ENCODE results near the gene AP3S2.
"Not testable (repeated sequence)": the region's sequence is repeated elsewhere in the genome, so short reads cannot be mapped to it uniquely, and the experiment has no call there.

Gene AP3S2

DNA sequence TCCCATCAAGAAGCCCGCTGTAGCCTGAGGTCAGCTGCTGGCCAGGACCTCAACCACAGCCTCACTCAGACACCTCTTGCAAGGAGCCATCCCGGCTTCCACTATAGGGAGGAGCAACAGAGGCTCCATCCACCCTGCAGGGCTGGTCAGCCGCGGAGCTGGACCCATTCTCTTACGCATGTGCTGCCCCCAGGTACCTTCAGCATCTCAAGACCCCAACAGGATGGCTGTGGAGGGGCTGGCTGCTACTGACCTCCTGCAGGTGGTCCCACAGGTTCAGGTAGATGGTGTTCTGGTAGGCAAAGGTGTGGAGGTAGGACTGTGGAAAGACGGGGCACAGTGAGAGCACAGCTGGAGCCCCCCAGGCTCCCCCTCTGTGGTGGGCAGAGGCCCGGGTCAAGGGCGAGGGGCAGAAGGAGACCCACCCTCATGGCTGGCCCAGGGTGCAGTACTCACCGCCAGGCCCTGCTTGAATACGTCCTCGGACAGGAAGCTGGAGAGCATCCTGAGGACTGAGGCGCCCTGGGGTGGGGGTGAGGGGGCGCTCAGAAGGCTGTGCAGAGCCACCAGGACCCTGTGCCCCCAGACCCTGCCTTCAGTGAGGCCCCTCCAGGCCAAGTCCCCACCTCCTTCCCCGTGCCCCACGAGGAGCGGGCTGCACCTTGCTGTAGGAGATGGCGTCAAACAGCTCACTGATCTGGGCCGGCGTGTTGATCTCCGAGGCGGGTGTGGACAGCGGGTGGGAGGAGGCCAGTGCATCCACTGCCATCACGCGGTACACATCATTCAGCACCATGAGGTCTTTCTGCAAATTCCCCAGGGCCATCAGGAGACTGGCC, 90.6 kb downstream of the AP3S2 start:
- H3K4me1 Mint-ChIP-seq (ENCODE audit: low read depth), result peaks cover 2% of the 10 kb centered on the region
- H3K4me3 Mint-ChIP-seq, result no peak overlapping the region
- no peak overlapping the region for H3K27ac Mint-ChIP-seq
- H3K36me3 Mint-ChIP-seq (ENCODE audit: low read depth), result no peaks in the 10 kb centered on the region
- H3K27me3 Mint-ChIP-seq (ENCODE audit: low read depth), result no peaks in the 10 kb centered on the region
- no peaks in the 10 kb centered on the region for H3K9me3 Mint-ChIP-seq

DNA sequence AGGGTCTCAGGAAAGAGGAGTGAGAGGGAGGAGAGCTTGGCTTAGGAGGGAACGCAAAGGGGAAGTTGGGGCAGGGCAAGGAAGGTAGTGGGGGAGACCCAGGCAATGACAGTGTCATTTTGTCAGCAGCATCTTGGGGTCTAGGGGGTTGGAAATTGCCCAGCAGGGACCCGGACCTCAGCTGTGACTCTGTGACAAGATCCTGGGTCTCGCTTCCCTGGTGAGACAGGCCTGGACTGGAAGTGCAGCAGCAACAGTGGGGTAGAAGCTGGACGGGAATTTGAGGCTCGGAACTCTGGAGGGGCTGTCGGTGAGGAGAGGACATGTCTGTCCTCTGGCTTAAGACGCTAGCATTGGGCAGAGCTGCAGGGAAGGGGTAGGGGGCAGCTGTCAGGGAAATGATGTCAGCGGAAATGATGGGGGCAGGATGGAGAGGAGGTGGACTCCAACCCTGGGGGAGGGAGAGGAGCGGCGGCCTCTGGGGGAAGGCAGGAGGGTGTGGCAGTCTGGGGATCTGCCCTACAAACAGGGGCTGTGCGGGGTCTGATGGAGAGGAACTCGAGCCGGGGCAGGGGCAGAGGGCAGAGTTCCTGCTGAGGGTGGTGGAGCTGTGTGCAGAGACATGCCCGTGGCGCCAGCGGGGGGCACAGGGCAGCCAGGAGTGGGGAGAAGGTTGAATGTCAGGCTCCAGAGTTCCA, 91.4 kb downstream of the AP3S2 start:
- peak overlapping the region; percentile 34 for H3K27ac Mint-ChIP-seq
- no peaks in the 10 kb centered on the region for H3K36me3 Mint-ChIP-seq (ENCODE audit: low read depth)

DNA sequence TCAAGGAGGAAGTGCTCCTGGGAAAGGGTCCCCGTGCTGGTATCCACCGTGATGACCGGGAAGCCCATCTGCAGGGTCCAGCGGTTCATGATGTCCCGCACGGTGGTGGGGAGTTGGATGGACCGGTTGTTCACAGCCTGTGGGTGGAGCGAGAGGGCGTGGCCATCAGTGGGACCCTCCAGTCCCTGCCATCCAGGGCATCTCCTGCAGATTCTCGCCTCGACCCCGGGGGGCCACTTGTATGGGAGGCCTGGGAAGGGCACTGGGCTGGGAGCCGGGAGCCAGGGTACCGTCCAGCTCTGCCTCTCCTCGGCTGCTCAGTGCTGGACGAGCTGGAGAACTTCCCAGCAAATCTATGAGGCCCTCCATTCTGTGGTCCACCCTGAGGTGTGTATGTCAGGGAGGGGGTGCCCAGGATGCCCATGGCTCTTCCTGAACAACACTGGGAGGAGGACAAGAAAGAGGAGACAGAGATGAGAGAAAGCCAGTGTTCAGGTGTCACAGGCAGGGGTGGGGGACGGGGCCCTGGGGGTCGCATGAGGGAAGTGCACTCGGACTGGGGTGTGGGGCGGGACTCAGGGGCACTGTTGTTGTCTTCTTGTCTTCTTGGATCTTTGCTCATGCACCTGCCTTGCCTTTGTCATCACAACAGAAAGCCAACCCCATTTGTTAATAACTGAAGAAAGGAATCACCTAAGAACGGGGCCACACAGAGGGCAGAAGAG, 92.2 kb downstream of the AP3S2 start:
- Mint-ChIP-seq H3K27me3 (ENCODE audit: low read depth) (no peaks in the 10 kb centered on the region), H3K4me3 (no peak overlapping the region), H3K9me3 (no peaks in the 10 kb centered on the region), H3K4me1 (ENCODE audit: low read depth) (peaks cover 2% of the 10 kb centered on the region), H3K36me3 (ENCODE audit: low read depth) (no peaks in the 10 kb centered on the region), H3K27ac (peak overlapping the region; percentile 34)

More for the DNA sequence above, 91.4 kb downstream of the AP3S2 start:
- H3K27me3 Mint-ChIP-seq (ENCODE audit: low read depth), result no peaks in the 10 kb centered on the region
- H3K4me1 Mint-ChIP-seq (ENCODE audit: low read depth), result peaks cover 2% of the 10 kb centered on the region
- H3K9me3 Mint-ChIP-seq, result no peaks in the 10 kb centered on the region
- H3K4me3 Mint-ChIP-seq, result no peak overlapping the region

DNA sequence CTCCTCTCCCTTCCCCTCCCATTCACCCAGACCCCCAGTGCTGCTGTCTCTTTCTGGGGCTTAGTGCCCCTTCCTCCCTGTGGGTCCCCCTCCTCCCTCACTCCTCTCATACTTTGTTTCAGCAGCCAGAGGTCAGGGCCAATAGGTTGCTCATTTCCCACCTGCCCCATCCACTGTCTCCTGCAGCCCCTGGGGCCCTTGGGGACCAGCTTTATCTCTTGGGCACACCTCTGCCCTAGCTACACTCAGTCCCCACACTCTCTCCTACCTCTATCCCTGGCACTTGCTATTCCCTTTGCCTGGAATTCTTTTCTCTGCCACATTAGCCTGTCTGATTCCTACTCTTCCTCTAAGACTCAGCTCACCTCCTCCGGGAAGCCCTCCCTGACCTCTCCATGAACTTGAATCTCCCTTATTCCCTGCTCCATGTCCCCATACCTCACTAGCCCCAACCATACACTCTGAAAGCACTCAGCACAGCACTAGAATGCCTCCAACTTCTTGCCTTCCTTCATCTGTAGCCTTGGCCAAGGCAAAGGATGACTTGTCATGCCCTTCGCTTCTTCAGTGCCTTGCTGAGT, 93.8 kb downstream of the AP3S2 start:
- no peak overlapping the region for H3K4me3 Mint-ChIP-seq
- H3K4me1 Mint-ChIP-seq (ENCODE audit: low read depth), result peaks cover 2% of the 10 kb centered on the region
- no peaks in the 10 kb centered on the region for H3K9me3 Mint-ChIP-seq
- H3K27ac Mint-ChIP-seq, result no peak overlapping the region
- H3K27me3 Mint-ChIP-seq (ENCODE audit: low read depth), result peaks cover 2% of the 10 kb centered on the region
- no peaks in the 10 kb centered on the region for H3K36me3 Mint-ChIP-seq (ENCODE audit: low read depth)

DNA sequence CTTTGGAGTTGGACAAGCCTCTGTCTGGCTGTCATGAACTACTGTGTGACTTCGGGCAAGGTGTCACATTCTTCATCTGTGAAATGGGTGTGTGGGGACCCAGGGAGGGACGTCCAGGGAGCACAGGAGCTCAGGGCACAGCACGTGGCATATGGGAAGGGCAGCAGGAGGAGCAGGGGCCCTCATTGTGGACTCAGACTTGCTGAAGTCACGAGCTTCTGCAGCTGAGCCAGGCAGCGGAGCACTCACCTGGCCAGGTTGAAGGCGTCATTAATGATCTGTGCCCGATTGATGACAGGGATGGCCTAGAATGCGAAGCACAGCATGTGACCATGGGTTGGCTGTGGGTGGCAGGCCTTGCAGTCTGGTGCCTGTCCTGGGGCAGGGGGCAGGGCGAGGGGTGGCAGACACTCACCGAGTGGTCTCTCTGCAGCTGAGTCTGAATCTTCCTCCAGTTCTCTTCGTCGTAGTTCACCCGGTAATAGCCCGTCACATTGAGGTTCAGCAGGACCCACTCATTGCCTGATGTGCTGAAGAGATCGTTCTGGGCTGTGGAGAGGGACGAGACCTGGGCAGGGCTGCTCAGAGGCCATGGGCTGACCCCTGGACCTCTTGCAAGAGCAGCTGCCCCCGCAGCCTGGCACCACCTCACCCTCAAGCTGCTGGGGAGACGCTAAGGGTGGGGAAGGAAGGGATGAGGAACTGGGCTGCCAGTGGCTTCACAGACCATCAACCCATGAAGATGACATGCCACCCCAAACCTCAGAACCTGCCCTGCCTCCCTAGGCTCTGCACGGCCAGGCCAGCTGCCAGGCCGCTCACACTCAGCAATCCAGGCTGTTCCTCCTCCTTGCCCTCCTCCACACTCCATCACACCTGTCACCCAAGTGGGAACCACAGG, 94.5 kb downstream of the AP3S2 start:
- H3K4me3 Mint-ChIP-seq, result no peak overlapping the region
- peaks cover 2% of the 10 kb centered on the region for H3K4me1 Mint-ChIP-seq (ENCODE audit: low read depth)
- H3K36me3 Mint-ChIP-seq (ENCODE audit: low read depth), result no peaks in the 10 kb centered on the region
- no peaks in the 10 kb centered on the region for H3K9me3 Mint-ChIP-seq
- peaks cover 3% of the 10 kb centered on the region for H3K27me3 Mint-ChIP-seq (ENCODE audit: low read depth)
- no peak overlapping the region for H3K27ac Mint-ChIP-seq

DNA sequence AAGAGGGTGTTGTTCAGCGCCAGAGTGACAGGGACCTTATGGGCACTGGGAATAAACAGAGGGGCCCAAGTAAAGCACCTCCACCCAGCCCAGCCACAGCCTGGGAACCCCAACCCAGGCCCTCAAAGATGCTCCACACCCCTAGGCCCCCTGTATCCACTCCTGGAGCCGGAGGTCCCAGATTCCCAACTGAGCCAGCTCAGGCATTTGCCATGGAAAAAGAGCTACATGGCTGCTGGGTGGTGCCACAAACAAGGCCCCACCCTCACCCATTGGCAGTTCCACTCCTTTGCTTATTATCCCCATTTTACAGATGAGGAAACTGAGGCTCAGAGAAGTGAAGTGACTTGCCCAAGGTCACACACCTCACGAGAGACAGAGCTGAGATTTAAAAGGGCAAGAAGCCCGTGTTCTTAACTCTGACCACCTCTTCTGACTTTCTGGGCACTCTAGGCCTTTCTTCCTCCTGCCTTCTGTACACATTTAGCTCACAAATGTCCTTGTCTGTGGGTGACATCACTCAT, 96.1 kb downstream of the AP3S2 start:
- no peaks in the 10 kb centered on the region for H3K36me3 Mint-ChIP-seq (ENCODE audit: low read depth)
- H3K9me3 Mint-ChIP-seq, result no peaks in the 10 kb centered on the region
- H3K27me3 Mint-ChIP-seq (ENCODE audit: low read depth), result peaks cover 6% of the 10 kb centered on the region
- no peak overlapping the region for H3K4me3 Mint-ChIP-seq
- H3K27ac Mint-ChIP-seq, result no peak overlapping the region
- H3K4me1 Mint-ChIP-seq (ENCODE audit: low read depth), result peaks cover 2% of the 10 kb centered on the region

DNA sequence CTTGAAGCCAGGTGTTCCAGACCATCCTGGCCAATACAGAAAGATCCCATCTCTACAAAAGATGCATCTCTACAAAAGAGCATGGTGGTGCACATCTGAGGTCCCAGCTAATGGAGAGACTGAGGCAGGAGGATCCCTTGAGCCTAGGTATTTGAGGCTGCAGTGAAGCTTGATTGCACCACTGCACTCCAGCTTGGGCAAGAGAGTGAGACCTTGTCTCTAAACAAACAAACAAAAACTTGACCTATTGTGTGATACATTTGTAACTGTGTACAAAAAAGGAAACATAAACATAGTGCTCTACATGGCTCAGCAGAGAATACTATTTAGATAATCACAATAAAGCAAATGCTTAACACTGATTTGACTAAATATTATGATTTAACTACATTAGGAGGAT, 97.8 kb downstream of the AP3S2 start:
- H3K27ac Mint-ChIP-seq, result no peak overlapping the region
- H3K4me3 Mint-ChIP-seq, result no peak overlapping the region

DNA sequence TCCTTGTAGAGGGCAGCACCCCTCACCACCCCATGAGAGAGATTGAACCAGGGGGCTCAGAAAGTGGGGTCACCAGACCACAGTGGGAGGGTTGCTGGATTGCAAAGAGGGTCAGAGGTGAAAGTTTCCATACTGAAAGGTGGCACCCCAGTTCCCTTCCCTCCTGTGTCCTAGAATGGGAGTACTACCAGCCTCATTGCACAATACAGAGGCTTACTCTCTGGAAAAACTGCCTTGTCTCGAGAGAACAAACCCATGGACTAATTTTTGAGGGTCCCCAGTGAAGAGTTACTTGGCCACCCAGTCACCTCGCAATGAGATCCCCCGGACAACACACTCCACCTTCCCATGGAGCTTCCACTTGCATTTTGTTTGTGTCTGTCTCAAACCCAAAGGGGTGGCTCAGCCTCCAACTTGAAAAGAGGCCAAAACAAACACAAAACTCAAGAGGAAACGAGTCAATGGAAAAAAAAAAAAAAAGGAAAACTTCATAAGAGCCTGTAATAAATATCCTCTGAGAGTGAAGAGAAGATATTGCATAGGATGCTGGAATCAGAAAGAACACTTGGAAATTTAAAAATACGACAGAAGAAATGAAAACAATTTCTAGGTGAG, 99.1 kb downstream of the AP3S2 start:
- H3K27me3 Mint-ChIP-seq (ENCODE audit: low read depth), result peaks cover 6% of the 10 kb centered on the region
- no peaks in the 10 kb centered on the region for H3K4me1 Mint-ChIP-seq (ENCODE audit: low read depth)
- H3K9me3 Mint-ChIP-seq, result no peaks in the 10 kb centered on the region
- no peak overlapping the region for H3K27ac Mint-ChIP-seq
- H3K36me3 Mint-ChIP-seq (ENCODE audit: low read depth), result no peaks in the 10 kb centered on the region
- no peak overlapping the region for H3K4me3 Mint-ChIP-seq

More for the DNA sequence above, 97.8 kb downstream of the AP3S2 start:
- Mint-ChIP-seq H3K9me3 (no peaks in the 10 kb centered on the region), H3K27me3 (ENCODE audit: low read depth) (peaks cover 6% of the 10 kb centered on the region), H3K36me3 (ENCODE audit: low read depth) (no peaks in the 10 kb centered on the region), H3K4me1 (ENCODE audit: low read depth) (no peaks in the 10 kb centered on the region)

DNA sequence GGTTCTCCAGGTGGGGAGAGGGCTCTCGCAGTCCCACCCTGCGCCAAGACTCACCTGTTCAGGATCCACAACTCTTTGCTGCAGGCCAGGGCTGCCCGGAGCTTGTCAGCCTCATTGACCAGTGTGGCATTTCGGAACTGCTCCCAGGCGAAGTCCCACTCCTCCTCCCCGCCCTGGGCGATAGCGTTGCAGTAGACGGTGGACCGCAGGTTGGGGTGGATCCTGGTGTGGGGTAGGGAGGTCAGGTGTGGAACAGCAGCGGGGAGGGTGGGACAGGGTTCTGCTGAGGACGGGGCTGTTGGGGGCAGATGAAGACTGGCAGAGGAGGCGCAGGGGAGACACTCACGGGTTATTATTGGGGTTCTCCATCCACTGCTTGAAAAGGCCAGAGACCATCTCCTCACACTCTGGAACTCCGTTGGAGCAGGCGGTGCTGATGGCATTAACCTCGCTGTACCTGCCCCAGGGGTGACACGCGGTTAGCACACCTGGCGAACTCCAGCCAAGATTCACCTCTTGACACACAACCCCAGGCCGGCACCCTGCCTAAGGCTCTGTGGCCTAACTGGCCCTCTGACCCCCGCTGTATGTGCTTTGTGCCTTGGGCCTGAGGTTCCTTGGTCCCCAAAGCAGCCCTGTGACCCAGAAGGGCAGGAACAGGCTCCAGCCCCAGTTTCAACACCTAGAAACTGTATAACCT, 101.5 kb downstream of the AP3S2 start:
- Mint-ChIP-seq H3K4me3 (no peak overlapping the region), H3K27me3 (ENCODE audit: low read depth) (peaks cover 6% of the 10 kb centered on the region), H3K36me3 (ENCODE audit: low read depth) (no peaks in the 10 kb centered on the region), H3K27ac (no peak overlapping the region), H3K4me1 (ENCODE audit: low read depth) (no peaks in the 10 kb centered on the region), H3K9me3 (peaks cover 9% of the 10 kb centered on the region)

DNA sequence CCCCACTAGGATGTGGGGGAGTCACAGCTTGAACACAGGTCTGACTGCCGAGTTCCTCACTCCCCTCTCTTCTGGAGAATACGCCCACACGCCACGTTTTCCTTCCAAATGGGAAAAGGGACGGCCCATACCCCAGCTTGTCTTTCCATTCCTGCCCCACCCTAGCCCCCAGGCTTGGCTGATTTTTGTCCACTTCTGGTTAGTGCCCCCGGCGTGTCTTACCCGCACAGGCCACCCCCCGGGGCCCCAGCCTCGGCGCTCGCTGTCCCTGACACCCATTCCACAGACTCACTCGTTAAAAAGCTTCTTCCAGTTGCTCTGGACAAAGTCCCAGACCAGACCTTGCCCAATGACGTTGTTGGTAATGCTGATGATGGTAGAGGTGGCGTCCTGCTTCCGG, 103.1 kb downstream of the AP3S2 start:
- H3K27me3 Mint-ChIP-seq (ENCODE audit: low read depth), result peaks cover 6% of the 10 kb centered on the region
- no peak overlapping the region for H3K27ac Mint-ChIP-seq
- H3K9me3 Mint-ChIP-seq, result peaks cover 9% of the 10 kb centered on the region
- no peaks in the 10 kb centered on the region for H3K4me1 Mint-ChIP-seq (ENCODE audit: low read depth)
- no peaks in the 10 kb centered on the region for H3K36me3 Mint-ChIP-seq (ENCODE audit: low read depth)
- no peak overlapping the region for H3K4me3 Mint-ChIP-seq

DNA sequence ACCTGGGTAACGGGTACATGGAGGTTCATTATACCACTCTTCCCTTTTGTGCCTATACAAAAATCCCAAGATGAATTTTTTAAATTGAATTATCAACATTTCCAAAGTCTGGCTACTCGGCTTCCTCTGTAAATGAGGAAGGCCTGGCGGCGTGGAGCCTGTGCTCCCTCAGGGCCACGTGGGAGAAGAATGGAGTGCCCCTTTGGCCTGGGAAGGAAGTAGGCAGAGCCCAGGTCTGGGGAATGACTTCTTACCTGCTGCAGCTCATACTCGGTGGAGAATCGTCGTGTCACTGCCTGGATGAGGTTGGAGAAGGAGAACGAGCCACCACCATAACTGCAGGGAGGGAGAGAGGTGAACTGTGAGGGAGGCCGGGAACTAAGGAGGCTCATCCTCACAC, 103.6 kb downstream of the AP3S2 start:
- Mint-ChIP-seq H3K4me1 (ENCODE audit: low read depth) (no peaks in the 10 kb centered on the region), H3K36me3 (ENCODE audit: low read depth) (no peaks in the 10 kb centered on the region), H3K4me3 (no peak overlapping the region), H3K27me3 (ENCODE audit: low read depth) (peaks cover 6% of the 10 kb centered on the region), H3K9me3 (peaks cover 9% of the 10 kb centered on the region), H3K27ac (no peak overlapping the region)

DNA sequence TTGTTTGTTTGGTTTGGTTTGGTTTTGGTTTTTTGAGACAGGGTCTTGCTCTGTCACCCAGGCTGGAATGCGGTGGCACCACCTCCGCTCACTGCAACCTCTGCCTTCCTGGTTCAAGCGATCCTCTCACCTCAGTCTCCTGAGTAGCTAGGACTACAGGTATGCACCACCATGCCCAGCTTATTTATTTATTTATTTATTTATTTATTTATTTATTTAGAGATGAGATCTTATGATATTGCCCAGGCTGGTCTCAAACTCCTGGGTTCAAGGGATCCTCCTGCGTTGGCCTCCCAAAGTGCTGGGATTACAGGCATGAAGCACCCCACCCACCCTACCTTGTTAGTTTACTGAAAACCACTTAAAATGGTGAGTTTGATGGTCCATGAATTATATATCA, 105.2 kb downstream of the AP3S2 start:
- not testable (repeated sequence) for H3K27me3 Mint-ChIP-seq (ENCODE audit: low read depth); H3K36me3 Mint-ChIP-seq (ENCODE audit: low read depth); H3K4me1 Mint-ChIP-seq (ENCODE audit: low read depth); H3K27ac Mint-ChIP-seq; H3K4me3 Mint-ChIP-seq; H3K9me3 Mint-ChIP-seq

DNA sequence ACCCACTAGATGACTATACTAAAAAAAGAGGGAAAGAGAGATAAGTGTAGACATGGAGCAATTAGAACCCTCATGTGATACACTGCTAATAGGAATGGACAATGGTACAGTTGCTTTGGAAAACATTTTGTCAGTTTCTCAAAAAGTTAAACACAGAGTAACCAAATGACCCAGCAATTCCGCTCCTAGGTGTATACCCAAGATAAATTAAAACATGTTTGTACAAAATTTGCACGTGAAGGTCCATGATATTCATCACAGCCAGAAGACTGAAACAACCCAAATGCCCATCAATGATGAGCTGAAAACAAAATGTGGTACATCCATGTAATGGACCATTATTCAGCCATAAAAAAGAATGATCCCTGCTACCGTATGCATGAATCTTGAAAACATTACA, 105.8 kb downstream of the AP3S2 start:
- no peaks in the 10 kb centered on the region for H3K36me3 Mint-ChIP-seq (ENCODE audit: low read depth)
- H3K4me3 Mint-ChIP-seq, result no peak overlapping the region
- no peaks in the 10 kb centered on the region for H3K4me1 Mint-ChIP-seq (ENCODE audit: low read depth)
- no peak overlapping the region for H3K27ac Mint-ChIP-seq
- H3K27me3 Mint-ChIP-seq (ENCODE audit: low read depth), result peaks cover 2% of the 10 kb centered on the region
- peaks cover 9% of the 10 kb centered on the region for H3K9me3 Mint-ChIP-seq
